ENCODE data around the gene PWWP2B. TPM values are rescaled to one million over a fixed set of nuclear protein-coding genes. Genes with fewer than 3 reads are reported as not detected.

Gene PWWP2B
- total and polyA plus RNA-seq, 2 donors (not counting 3 experiments of a cell fraction or from before 2014, with no cell fraction given) = 4.6 to 11.8 TPM

- DNase-seq (ENCODE audit: low read depth, low spot score) = no peak
These were observed 11.7 kb upstream of the PWWP2B start for GRCh38 chr10:132385389-132385667.

More at GRCh38 chr10:132385389-132385667, 11.7 kb upstream of the PWWP2B start:
- H2AFZ ChIP-seq (ENCODE audit: low read depth, low read length) = no peak overlapping the region
- no peaks in the 10 kb centered on the region for H3K36me3 ChIP-seq (ENCODE audit: control insufficient read depth in 2 of 2, extremely low read depth in 1 of 2, insufficient read depth in 2 of 2, low read length in 2 of 2)
- peaks cover 0 to 2% of the 10 kb centered on the region in 2 experiments for H3K27me3 ChIP-seq (ENCODE audit: control insufficient read depth in 2 of 2, insufficient read depth in 2 of 2, low read length in 2 of 2)
- no peaks in the 10 kb centered on the region for H4K20me1 ChIP-seq (replicated peaks; ENCODE audit: control insufficient read depth, extremely low read depth, insufficient read depth, low read length)
- FAIRE-seq = no peak
- no peaks in the 10 kb centered on the region for H3K4me1 ChIP-seq (ENCODE audit: control insufficient read depth, extremely low read depth, insufficient read depth, low read length)
- H3K4me2 ChIP-seq (ENCODE audit: insufficient read depth, low read length) = no peak overlapping the region
- no peak overlapping the region for H3K27ac ChIP-seq (ENCODE audit: insufficient read depth, low read depth, low read length)
- no peak for TF ChIP-seq MYC (IDR thresholded peaks at IDR 0.05; ENCODE audit: low read depth, low read length)
- TF ChIP-seq FOS (IDR thresholded peaks at IDR 0.05; ENCODE audit: borderline replicate concordance, insufficient read depth, low read length) = no peak
- TF ChIP-seq CTCF (IDR thresholded peaks at IDR 0.05; ENCODE audit: extremely low read depth in 1 of 2, insufficient read depth in 1 of 2, low read depth in 1 of 2, low read length in 2 of 2) = no peak
- no peak for TF ChIP-seq JUN (IDR thresholded peaks at IDR 0.05; ENCODE audit: borderline replicate concordance, insufficient read depth, insufficient read length, low read depth)
- TF ChIP-seq EZH2 (IDR thresholded peaks at IDR 0.05; ENCODE audit: borderline replicate concordance, low read depth, low read length, severe bottlenecking) = no peak
- no peak for TF ChIP-seq POLR2A (IDR thresholded peaks at IDR 0.05; ENCODE audit: low read depth, low read length)
- TF ChIP-seq MAX (IDR thresholded peaks at IDR 0.05; ENCODE audit: insufficient read depth, insufficient read length) = no peak
- no peak for TF ChIP-seq POLR2AphosphoS5 (IDR thresholded peaks at IDR 0.05; ENCODE audit: insufficient read depth, low read depth, low read length)
- no peak for TF ChIP-seq GATA2 (IDR thresholded peaks at IDR 0.05; ENCODE audit: insufficient read depth, insufficient read length, low read depth, low read length)
- ChIA-PET CTCF (no interaction called here), POLR2A (no interaction called here)
- intact Hi-C loops (cut with micrococcal nuclease) (loop anchor here (5.0 kb wide), 1 partner anchor 252 kb away; no protein-coding TSS in a partner anchor), dilution Hi-C loops (cut with MboI; ENCODE audit: extremely low pct_ligation_motif_present, low sequenced_read_pairs) (no loop called here)
- no peaks in the 10 kb centered on the region for H3K9me3 ChIP-seq (replicated peaks; ENCODE audit: control insufficient read depth, insufficient read depth, low read length)
- no peak overlapping the region for H3K9ac ChIP-seq (replicated peaks; ENCODE audit: extremely low read depth, insufficient read depth, low read length)
- BruUV-seq (replicated peaks) = no TSS peak
- no peaks in the 10 kb centered on the region for H3K9me1 ChIP-seq (replicated peaks; ENCODE audit: control insufficient read depth, extremely low read depth, insufficient read depth, low read length)
- no peaks in the 10 kb centered on the region for H3K79me2 ChIP-seq (ENCODE audit: control insufficient read depth, insufficient read depth, low read length)
- no peak overlapping the region for H3K4me3 ChIP-seq (replicated peaks in 1 of 3; ENCODE audit: insufficient read depth in 1 of 3, low read depth in 1 of 3, low read length in 3 of 3)
